KMS-11 (cell line): ENCODE results near the gene FAM89A.

Source experiments
- H2AFZ ChIP-seq: fragments of 200-600 bp; sonication (generic); 2 replicates; pipeline ENCODE4 v1.6.1; 2016; ENCODE audit warnings: antibody characterized with exemption, mixed run types, low read depth
- H3K27ac ChIP-seq: fragments of 200-600 bp; sonication (generic); 2 replicates; pipeline ENCODE4 v1.6.1; 2016; ENCODE audit warnings: mild to moderate bottlenecking, mixed run types
- H3K27me3 ChIP-seq: fragments of 200-600 bp; sonication (generic); 2 replicates; pipeline ENCODE4 v1.6.1; 2017; ENCODE audit warnings: mild to moderate bottlenecking, low read depth, mixed run types, moderate library complexity; ENCODE audit not compliant: insufficient read depth
- H3K36me3 ChIP-seq: fragments of 200-600 bp; sonication (generic); 2 replicates; pipeline ENCODE4 v1.6.1; 2017; ENCODE audit warnings: mild to moderate bottlenecking, mixed run types; ENCODE audit not compliant: insufficient read depth
- H3K4me1 ChIP-seq: fragments of 200-600 bp; sonication (generic); 2 replicates; pipeline ENCODE4 v1.6.1; 2016; ENCODE audit warnings: mild to moderate bottlenecking, low read depth, mixed run types; ENCODE audit not compliant: poor library complexity, severe bottlenecking
- H3K4me2 ChIP-seq: fragments of 200-600 bp; sonication (generic); 2 replicates; pipeline ENCODE4 v1.7.0; 2016; ENCODE audit warnings: mild to moderate bottlenecking, mixed run types
- H3K4me3 ChIP-seq: fragments of 200-600 bp; sonication (generic); IDR thresholded peaks from 2 replicates; pipeline ENCODE4 v1.6.1; 2017; ENCODE audit warnings: low read depth, low read length, mixed read lengths; ENCODE audit not compliant: insufficient read depth
- H3K79me2 ChIP-seq: fragments of 200-600 bp; sonication (generic); 2 replicates; pipeline ENCODE4 v1.6.1; 2016; ENCODE audit warnings: low read depth, mixed run types; ENCODE audit not compliant: insufficient read depth
- H3K9ac ChIP-seq: fragments of 200-600 bp; sonication (generic); 2 replicates; pipeline ENCODE4 v1.6.1; 2016; ENCODE audit warnings: mild to moderate bottlenecking, mixed run types
- H4K20me1 ChIP-seq: fragments of 200-600 bp; sonication (generic); 2 replicates; pipeline ENCODE4 v1.6.1; 2016; ENCODE audit warnings: mild to moderate bottlenecking, mixed run types; ENCODE audit not compliant: insufficient read depth
- CTCF ChIP-seq: fragments of 200-600 bp; sonication (generic); conservative IDR thresholded peaks from 2 replicates; pipeline ENCODE4 v1.6.1; 2017; ENCODE audit warnings: low read depth, mild to moderate bottlenecking, antibody characterized with exemption, low read length, moderate library complexity, mixed read lengths

FAM89A gene

GRCh38 chr1:231045286-231045685, 5.2 kb upstream of the FAM89A start:
- Histone ChIP-seq H3K9ac (no peak overlapping the region), H2AFZ (no peak overlapping the region), H3K79me2 (no peaks in the 10 kb centered on the region), H3K27ac (no peak overlapping the region), H4K20me1 (no peaks in the 10 kb centered on the region), H3K4me1 (peaks cover 13% of the 10 kb centered on the region), H3K27me3 (no peaks in the 10 kb centered on the region; the same call in 1 of the 2 replicates), H3K4me2 (no peak overlapping the region), H3K4me3 (no peak overlapping the region), H3K36me3 (no peaks in the 10 kb centered on the region)
- TF ChIP-seq CTCF, result no peak

GRCh38 chr1:231044588-231044987, 4.5 kb upstream of the FAM89A start:
- TF ChIP-seq CTCF, result no peak
- Histone ChIP-seq H3K4me1 (peaks cover 13% of the 10 kb centered on the region), H3K79me2 (no peaks in the 10 kb centered on the region), H4K20me1 (no peaks in the 10 kb centered on the region), H3K27me3 (no peaks in the 10 kb centered on the region; the same call in 1 of the 2 replicates), H3K27ac (no peak overlapping the region), H3K36me3 (no peaks in the 10 kb centered on the region), H3K9ac (no peak overlapping the region), H2AFZ (no peak overlapping the region), H3K4me2 (peak overlapping the region; percentile 1; the same call in 1 of the 2 replicates), H3K4me3 (no peak overlapping the region)

- H3K36me3 ChIP-seq, result no peaks in the 10 kb centered on the region
- no peaks in the 10 kb centered on the region; the same call in 1 of the 2 replicates for H3K27me3 ChIP-seq
- no peak overlapping the region for H3K9ac ChIP-seq
- no peak overlapping the region for H2AFZ ChIP-seq
- H3K27ac ChIP-seq, result no peak overlapping the region
- H3K4me3 ChIP-seq, result no peak overlapping the region
- H4K20me1 ChIP-seq, result no peaks in the 10 kb centered on the region
- peaks cover 16% of the 10 kb centered on the region; the same call in 1 of the 2 replicates for H3K79me2 ChIP-seq
- H3K4me2 ChIP-seq, result no peak overlapping the region
- no peak for TF ChIP-seq CTCF
- peaks cover 24% of the 10 kb centered on the region for H3K4me1 ChIP-seq
These were observed 1.7 kb upstream of the FAM89A start for GRCh38 chr1:231041719-231042261.

- Histone ChIP-seq H3K27ac (no peak overlapping the region), H3K9ac (no peak overlapping the region; the same call in 1 of the 2 replicates), H2AFZ (peak overlapping the region; percentile 91), H3K4me2 (peak overlapping the region; percentile 66; the same call in 1 of the 2 replicates), H3K36me3 (no peaks in the 10 kb centered on the region), H3K79me2 (peaks cover 19% of the 10 kb centered on the region; the same call in 1 of the 2 replicates), H3K4me1 (peaks cover 31% of the 10 kb centered on the region), H3K27me3 (no peaks in the 10 kb centered on the region), H3K4me3 (no peak overlapping the region), H4K20me1 (no peaks in the 10 kb centered on the region)
- TF ChIP-seq CTCF, result no peak
These were observed 1.0 kb upstream of the FAM89A start for GRCh38 chr1:231040800-231041718.
